Adrenal gland (tissue), 12 donors: ENCODE measurements around the gene CDKAL1. TPM values are rescaled to one million over a fixed set of nuclear protein-coding genes. Genes with fewer than 3 reads are reported as not detected.

Experiments
- DNase-seq, 7 donors: peaks; one replicate each; pipeline ENCODE4 v3.0.0-alpha.2; 2019 to 2020
- H3K27ac ChIP-seq, 5 donors: fragments of 200-600 bp; sonication (generic) in 4 of 5; 1 replicate in 3 of 5; 2 replicates in 2 of 5; pipeline versions ENCODE4 v1.5.1 to v1.8.0; 2016 to 2020; ENCODE audit warnings: mild to moderate bottlenecking in 1 of 5
- H3K27me3 ChIP-seq: fragments of 200-600 bp; 2 replicates; pipeline ENCODE4 v1.8.0; 2021
- H3K36me3 ChIP-seq, 2 donors: fragments of 200-600 bp; replicated peaks in 1 of 2; 1 replicate in 1 of 2; 2 replicates in 1 of 2; pipeline versions ENCODE4 v1.5.1 to v1.8.0; 2018 to 2022
- H3K4me1 ChIP-seq, 2 donors: fragments of 200-600 bp; replicated peaks in 1 of 2; 1 replicate in 1 of 2; 2 replicates in 1 of 2; pipeline versions ENCODE4 v1.5.1 to v1.8.0; 2018 to 2021
- H3K4me3 ChIP-seq, 4 donors: fragments of 200-600 bp; sonication (generic) in 3 of 4; one replicate each; pipeline ENCODE4 v1.5.1; 2016 to 2018
- H3K9me3 ChIP-seq, 3 donors: fragments of 200-600 bp; sonication (generic) in 1 of 3; replicated peaks in 1 of 3; 1 replicate in 2 of 3; 2 replicates in 1 of 3; pipeline versions ENCODE4 v1.5.1 to v1.8.0; 2016 to 2021
- POLR2A ChIP-seq, 2 donors: fragments of 450-650 bp; IDR thresholded peaks; one replicate each; pipeline ENCODE4 v1.6.1; 2017; ENCODE audit warnings: antibody characterized with exemption in 2 of 2, mild to moderate bottlenecking in 2 of 2, moderate library complexity in 1 of 2
- WGBS, 4 donors: extraction: QIAGEN DNeasy Blood & Tissue Kit in 2 of 4; methylation state at CpG; one replicate each; pipeline versions ENCODE4 v1.1.5 to v1.1.7; 2013 to 2017; 5-methylcytosine and 5-hydroxymethylcytosine counted together
- intact Hi-C, 2 donors: fragments of 100-400 bp; cut with DNase I; formaldehyde crosslinking; loops; one replicate each; pipeline versions ENCODE4 v1.14.1 to v1.15.0; 2022 to 2023
- polyA plus RNA-seq, 3 donors: library from polyadenylated mRNA; stranded (reverse); fragments of 200-250 nt in 2 of 3; fragments of 350-450 nt in 1 of 3; fragmentation: Illumina TruSeq in 1 of 3; extraction: RNeasy Lipid Tissue Mini Kit (QIAGEN cat#74804) in 1 of 3; gene quantifications; one replicate each; pipeline ENCODE4 v1.2.3, GENCODE V29; 2013 to 2014
- total RNA-seq, 9 donors: library from RNA; depleted of rRNA in 4 of 9; stranded (reverse); fragments of >200 nt in 4 of 9; fragments of 120-200 nt in 1 of 9; fragmentation: NEBNext Ultra II Directional in 1 of 9; extraction: Animal tissue kit (Norgen Biotek cat#: 25700) in 1 of 9; gene quantifications; one replicate each; pipeline versions ENCODE4 v1.1.0 to v1.2.4, GENCODE V29; 2013 to 2023
- TF ChIP-seq, protein P1 (sequence below), 6 experiments: fragments of 450-650 bp in 4 of 6; fragments of 200-600 bp in 2 of 6; sonication (generic) in 1 of 6; IDR thresholded peaks; 1 replicate in 5 of 6; 2 replicates in 1 of 6; pipeline versions ENCODE4 v1.5.1 to v1.8.0; 2016 to 2021; ENCODE audit warnings: antibody characterized with exemption in 6 of 6, mild to moderate bottlenecking in 2 of 6, moderate library complexity in 1 of 6
- donor health status: healthy with polysubstance abuse.
- donor health status: Bipolar disorder and iron deficiency.
- donor health status: DM: yes; HTN: yes; CAD: no.
- donor health status: DM: no; HTN: no; CAD: no.
- donor health status: DM: no; HTN: no; CAD: no.
- donor health status: DM: yes; HTN: yes; CAD: no.

CDKAL1 gene
- total and polyA plus RNA-seq, 12 donors = 3.9 to 21.1 (median 10.6) TPM

GRCh38 chr6:20936949-20937348 lies 402.7 kb downstream of the CDKAL1 start:
- H3K9me3 ChIP-seq = no peaks in the 10 kb centered on the region
- no peak for DNase-seq
- no peak overlapping the region for H3K27ac ChIP-seq
- no peaks in the 10 kb centered on the region for H3K4me1 ChIP-seq
- H3K36me3 ChIP-seq = no peaks in the 10 kb centered on the region
- H3K4me3 ChIP-seq = no peak overlapping the region
- 88 to 100% (median 97%) methylated on average over 2 of the region's 2 CpGs for WGBS, 4 donors
- intact Hi-C loops = no loop called here
- H3K27me3 ChIP-seq = no peaks in the 10 kb centered on the region
- TF ChIP-seq POLR2A (IDR thresholded peaks at IDR 0.05) = no peak
- TF ChIP-seq, protein P1, sequence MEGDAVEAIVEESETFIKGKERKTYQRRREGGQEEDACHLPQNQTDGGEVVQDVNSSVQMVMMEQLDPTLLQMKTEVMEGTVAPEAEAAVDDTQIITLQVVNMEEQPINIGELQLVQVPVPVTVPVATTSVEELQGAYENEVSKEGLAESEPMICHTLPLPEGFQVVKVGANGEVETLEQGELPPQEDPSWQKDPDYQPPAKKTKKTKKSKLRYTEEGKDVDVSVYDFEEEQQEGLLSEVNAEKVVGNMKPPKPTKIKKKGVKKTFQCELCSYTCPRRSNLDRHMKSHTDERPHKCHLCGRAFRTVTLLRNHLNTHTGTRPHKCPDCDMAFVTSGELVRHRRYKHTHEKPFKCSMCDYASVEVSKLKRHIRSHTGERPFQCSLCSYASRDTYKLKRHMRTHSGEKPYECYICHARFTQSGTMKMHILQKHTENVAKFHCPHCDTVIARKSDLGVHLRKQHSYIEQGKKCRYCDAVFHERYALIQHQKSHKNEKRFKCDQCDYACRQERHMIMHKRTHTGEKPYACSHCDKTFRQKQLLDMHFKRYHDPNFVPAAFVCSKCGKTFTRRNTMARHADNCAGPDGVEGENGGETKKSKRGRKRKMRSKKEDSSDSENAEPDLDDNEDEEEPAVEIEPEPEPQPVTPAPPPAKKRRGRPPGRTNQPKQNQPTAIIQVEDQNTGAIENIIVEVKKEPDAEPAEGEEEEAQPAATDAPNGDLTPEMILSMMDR (IDR thresholded peaks at IDR 0.05) = no peak

GRCh38 chr6:20939161-20939775 lies 405.0 kb downstream of the CDKAL1 start:
- Histone ChIP-seq H3K27me3 (no peaks in the 10 kb centered on the region), H3K9me3 (no peaks in the 10 kb centered on the region), H3K36me3 (no peaks in the 10 kb centered on the region), H3K4me3 (no peak overlapping the region), H3K27ac (no peak overlapping the region), H3K4me1 (no peaks in the 10 kb centered on the region)
- intact Hi-C loops = no loop called here
- no peak for DNase-seq
- TF ChIP-seq, protein P1 (IDR thresholded peaks at IDR 0.05) = no peak
- TF ChIP-seq POLR2A (IDR thresholded peaks at IDR 0.05) = no peak

DNA sequence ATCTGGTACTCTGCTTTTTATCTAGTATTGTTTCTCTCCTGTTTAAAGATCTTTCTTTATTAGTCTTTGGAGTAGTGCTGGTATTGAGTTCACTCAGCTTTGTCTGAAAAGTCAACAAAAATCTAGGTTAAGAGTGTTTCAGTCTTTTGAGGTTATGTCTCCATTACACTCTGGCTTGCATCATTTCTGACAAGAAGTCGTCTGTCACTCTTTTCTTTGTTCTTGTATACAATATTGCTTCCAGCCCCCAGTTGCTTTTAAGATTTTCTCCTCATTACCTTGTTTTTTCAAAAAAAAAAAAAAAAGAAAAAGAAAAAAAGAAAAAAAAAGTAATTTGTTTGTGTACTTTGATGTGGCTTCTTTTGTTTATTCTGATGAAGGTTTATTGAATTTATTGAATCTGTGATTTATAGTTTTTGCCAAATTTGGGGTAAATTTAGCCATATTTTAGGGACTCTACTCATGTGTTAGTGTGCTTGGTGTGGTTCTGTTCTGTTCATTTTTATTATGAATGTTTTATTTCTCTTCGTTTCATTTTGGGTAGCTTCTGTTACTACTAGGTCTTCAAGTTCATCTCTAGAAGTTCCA lies 408.9 kb downstream of the CDKAL1 start:
- TF ChIP-seq POLR2A (IDR thresholded peaks at IDR 0.05) = no peak
- TF ChIP-seq, protein P1 (IDR thresholded peaks at IDR 0.05) = no peak
- H3K36me3 ChIP-seq = no peaks in the 10 kb centered on the region

DNA sequence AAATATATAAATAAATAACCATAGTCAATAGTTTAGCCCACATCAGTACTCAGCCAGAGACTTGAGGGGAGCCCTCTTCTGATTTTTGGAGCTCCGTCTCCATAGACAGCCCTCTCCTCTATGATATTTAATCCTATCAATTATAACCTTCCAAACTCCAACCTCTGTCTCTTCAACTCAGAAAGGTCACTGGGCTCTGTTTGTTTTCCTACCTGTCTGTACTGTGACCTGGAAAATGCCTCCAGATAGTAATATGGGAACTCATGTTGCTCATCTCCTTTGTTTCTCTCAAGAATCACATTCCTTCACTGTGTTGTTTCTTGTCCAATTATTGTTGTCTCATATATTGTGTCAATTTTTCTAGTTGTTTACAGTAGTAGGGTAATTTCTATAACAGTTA lies 409.7 kb downstream of the CDKAL1 start:
- no peaks in the 10 kb centered on the region for H3K27me3 ChIP-seq

More for the DNA sequence above, 408.9 kb downstream of the CDKAL1 start:
- no peak for DNase-seq
- H3K4me3 ChIP-seq = no peak overlapping the region
- no peaks in the 10 kb centered on the region for H3K4me1 ChIP-seq
- no peaks in the 10 kb centered on the region for H3K9me3 ChIP-seq
- 87 to 92% (median 90%) methylated on average over 2 of the region's 2 CpGs for WGBS, 4 donors
- H3K27ac ChIP-seq = no peak overlapping the region
- intact Hi-C loops = no loop called here
- no peaks in the 10 kb centered on the region for H3K27me3 ChIP-seq

More for the DNA sequence above, 409.7 kb downstream of the CDKAL1 start:
- Histone ChIP-seq H3K9me3 (no peaks in the 10 kb centered on the region), H3K4me3 (no peak overlapping the region), H3K4me1 (no peaks in the 10 kb centered on the region), H3K36me3 (no peaks in the 10 kb centered on the region), H3K27ac (no peak overlapping the region)
- intact Hi-C loops = no loop called here
- TF ChIP-seq, protein P1 (IDR thresholded peaks at IDR 0.05) = no peak
- TF ChIP-seq POLR2A (IDR thresholded peaks at IDR 0.05) = no peak
- WGBS, 4 donors = 93 to 100% (median 98%) methylated on average over 1 of the region's 1 CpG
- no peak for DNase-seq
